Measurements from ENCODE around the gene ZNF71. TPM values are rescaled to one million over a fixed set of nuclear protein-coding genes. Genes with fewer than 3 reads are reported as not detected.

The ZNF71 gene
- total RNA-seq, 4 donors from 2014 or later: 6.7 to 7.5 (median 7.4) TPM

DNA sequence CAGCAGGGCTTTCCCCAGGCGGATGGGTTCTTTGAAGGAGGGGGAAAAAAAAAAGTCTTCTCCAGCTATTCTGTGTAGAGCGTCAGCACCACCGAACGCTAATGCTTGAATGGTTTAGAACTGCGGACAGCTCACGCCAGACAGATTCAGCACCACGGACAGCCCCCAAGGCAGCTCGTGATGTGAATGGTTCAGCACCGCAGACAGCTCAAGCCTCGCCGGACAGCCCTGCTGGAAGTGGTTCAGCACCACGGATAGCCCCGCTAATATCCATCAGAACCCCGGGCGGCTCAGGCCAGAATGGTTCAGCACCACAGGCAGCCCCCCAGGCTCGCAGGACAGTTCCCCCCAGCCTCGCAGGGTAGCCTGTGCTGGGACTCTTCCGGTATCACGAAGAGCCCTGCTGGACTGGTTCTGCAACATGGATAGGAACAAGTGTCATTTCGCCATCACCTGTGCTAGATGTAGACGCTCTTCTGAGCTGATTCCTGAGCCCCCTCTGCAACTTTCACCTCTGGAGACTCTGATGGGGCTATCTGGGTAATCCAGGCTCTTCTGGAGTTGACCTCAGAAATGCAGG lies 43.0 kb downstream of the ZNF71 start:
- Histone ChIP-seq H3K9me3 (no peaks in the 10 kb centered on the region), H3K4me3 (no peak overlapping the region), H3K27me3 (peaks cover 0 to 6% (median 5%) of the 10 kb centered on the region in 3 donors), H3K27ac (no peak overlapping the region), H3K4me1 (no peaks in the 10 kb centered on the region), H3K36me3 (no peaks in the 10 kb centered on the region)
- no peak for ATAC-seq
- DNase-seq: no peak
- TF ChIP-seq POLR2A (IDR thresholded peaks at IDR 0.05) (no peak), CTCF (IDR thresholded peaks at IDR 0.05 in 4 of 5, conservative IDR thresholded peaks at IDR 0.05 in 1 of 5) (no peak)
- intact Hi-C loops (cut with DNase I; ENCODE audit: low total_unique reads) (no loop called here), in situ Hi-C loops (cut with MboI; ENCODE audit: low sequenced_read_pairs in 4 of 4) (no loop called here)

DNA sequence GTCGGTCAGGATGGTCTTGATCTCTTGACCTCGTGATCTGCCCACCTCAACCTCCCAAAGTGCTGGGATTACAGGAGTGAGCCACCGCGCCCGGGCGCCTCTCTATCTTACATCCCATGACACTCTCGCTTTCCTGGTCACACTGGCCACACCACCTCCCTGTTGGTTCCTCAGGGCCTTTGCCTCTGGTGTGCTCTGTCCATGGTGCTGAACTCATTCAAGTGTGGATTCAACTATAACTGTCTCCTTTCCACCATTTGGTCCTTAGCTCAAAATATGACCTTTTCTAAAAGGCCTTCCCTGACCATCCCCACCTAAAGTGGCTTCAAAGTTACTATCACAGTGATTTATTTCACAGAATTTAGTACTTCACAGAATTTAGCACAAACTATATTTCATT lies 44.1 kb downstream of the ZNF71 start:
- ATAC-seq: no peak
- intact Hi-C loops (cut with DNase I; ENCODE audit: low total_unique reads): no loop called here
- Histone ChIP-seq H3K4me1 (no peaks in the 10 kb centered on the region), H3K4me3 (no peak overlapping the region), H3K9me3 (no peaks in the 10 kb centered on the region), H3K36me3 (no peaks in the 10 kb centered on the region), H3K27me3 (peaks cover 3 to 14% (median 13%) of the 10 kb centered on the region in 3 donors), H3K27ac (no peak overlapping the region)
- in situ Hi-C loops (cut with MboI; ENCODE audit: low sequenced_read_pairs in 4 of 4): no loop called here
- no peak for DNase-seq
- TF ChIP-seq POLR2A (IDR thresholded peaks at IDR 0.05) (no peak), CTCF (IDR thresholded peaks at IDR 0.05 in 4 of 5, conservative IDR thresholded peaks at IDR 0.05 in 1 of 5) (no peak)

GRCh38 chr19:56642711-56643459 lies 47.8 kb downstream of the ZNF71 start, which contains the start of gene SMIM17:
Gene SMIM17 (plus strand): TSS chr19:56643159. CDS start chr19:56645668, 2,509 bp downstream.
- Histone ChIP-seq H3K9me3 (no peaks in the 10 kb centered on the region), H3K4me3 (no peak within 1 kb of the TSS), H3K27me3 (peaks cover 3 to 14% (median 13%) of the 10 kb centered on the region in 3 donors), H3K27ac (no peak within 1 kb of the TSS), H3K36me3 (no peaks in the 10 kb centered on the region), H3K4me1 (no peaks in the 10 kb centered on the region)
- DNase-seq (no peak), ATAC-seq (no peak)
- intact Hi-C loops (cut with DNase I; ENCODE audit: low total_unique reads) (no loop called here), in situ Hi-C loops (cut with MboI; ENCODE audit: low sequenced_read_pairs in 4 of 4) (no loop called here)
- TF ChIP-seq CTCF (IDR thresholded peaks at IDR 0.05 in 4 of 5, conservative IDR thresholded peaks at IDR 0.05 in 1 of 5): no peak

DNA sequence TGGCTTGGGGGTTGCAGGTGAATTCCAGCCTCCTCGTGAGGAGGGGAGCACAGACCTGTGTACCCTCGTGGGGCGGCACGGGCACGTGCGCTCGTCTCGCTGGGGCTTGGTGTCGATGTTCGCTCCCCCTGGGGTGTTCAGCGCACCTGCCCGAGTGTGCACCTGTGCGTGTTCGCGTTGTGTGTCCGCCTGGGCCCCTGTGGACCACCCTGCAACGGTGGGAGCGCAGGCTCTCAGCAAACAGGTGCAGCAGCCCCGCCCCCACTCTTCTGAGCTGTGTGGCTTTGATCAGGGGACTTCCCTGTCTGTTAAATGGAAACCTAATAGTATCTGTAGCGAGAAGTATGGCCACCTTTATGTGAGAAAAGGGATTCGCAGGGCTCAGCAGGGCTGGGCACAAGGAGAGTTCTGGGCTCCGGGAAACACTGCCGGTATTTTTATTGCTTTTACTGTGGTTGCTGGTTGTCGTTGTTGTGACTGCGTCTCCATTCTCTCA lies 48.4 kb downstream of the ZNF71 start:
- Histone ChIP-seq H3K4me3 (no peak overlapping the region), H3K9me3 (no peaks in the 10 kb centered on the region), H3K27me3 (peaks cover 3 to 14% (median 13%) of the 10 kb centered on the region in 3 donors), H3K27ac (no peak overlapping the region), H3K4me1 (no peaks in the 10 kb centered on the region), H3K36me3 (no peaks in the 10 kb centered on the region)
- ATAC-seq (no peak), DNase-seq (no peak)
- intact Hi-C loops (cut with DNase I; ENCODE audit: low total_unique reads): no loop called here
- no peak for TF ChIP-seq POLR2A (IDR thresholded peaks at IDR 0.05)
- no peak for TF ChIP-seq CTCF (IDR thresholded peaks at IDR 0.05 in 4 of 5, conservative IDR thresholded peaks at IDR 0.05 in 1 of 5)
- in situ Hi-C loops (cut with MboI; ENCODE audit: low sequenced_read_pairs in 4 of 4): no loop called here
